ENCODE measurements around the gene KRT74.

DNA sequence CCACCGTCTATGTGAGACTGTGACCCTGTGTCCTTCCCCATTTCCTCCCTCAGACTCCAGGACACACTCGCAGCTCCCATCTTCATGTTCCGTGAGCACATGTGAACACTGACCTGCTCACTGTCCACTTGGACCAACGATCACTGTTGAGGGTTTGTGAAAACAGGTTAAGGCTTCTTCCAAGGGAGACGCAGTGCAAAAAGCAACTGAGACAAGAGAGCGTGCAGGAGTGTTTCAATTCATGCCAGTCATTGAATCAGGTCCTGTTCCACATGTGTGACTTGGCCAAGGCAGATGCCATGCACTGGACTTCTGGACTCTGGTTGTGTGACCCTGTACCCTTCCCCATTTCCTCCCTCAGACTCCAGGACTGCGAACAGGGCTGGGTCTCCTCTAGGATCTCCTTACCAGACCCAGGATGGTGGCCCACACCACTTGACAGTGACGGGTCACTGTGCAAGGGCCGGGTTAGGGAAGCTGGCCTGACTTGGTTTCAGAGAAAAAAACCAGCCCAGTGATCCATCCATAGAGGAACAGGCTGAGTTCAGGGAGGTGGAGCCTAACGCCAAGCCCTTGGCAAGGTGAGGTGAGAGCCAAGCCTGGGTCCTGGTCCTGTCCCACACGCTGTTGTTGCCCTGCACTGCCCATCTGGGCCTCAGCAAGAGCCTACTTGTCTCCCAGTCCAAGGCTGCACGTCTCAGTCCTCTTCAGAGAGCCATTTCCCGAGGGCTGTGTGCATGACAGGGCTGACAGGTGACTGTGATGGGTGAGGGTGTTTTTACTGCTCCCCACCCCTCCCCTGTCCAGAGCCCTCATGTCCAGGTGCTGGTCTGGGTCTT is 47.8 kb downstream of the KRT74 start:
- TF ChIP-seq, protein P1, sequence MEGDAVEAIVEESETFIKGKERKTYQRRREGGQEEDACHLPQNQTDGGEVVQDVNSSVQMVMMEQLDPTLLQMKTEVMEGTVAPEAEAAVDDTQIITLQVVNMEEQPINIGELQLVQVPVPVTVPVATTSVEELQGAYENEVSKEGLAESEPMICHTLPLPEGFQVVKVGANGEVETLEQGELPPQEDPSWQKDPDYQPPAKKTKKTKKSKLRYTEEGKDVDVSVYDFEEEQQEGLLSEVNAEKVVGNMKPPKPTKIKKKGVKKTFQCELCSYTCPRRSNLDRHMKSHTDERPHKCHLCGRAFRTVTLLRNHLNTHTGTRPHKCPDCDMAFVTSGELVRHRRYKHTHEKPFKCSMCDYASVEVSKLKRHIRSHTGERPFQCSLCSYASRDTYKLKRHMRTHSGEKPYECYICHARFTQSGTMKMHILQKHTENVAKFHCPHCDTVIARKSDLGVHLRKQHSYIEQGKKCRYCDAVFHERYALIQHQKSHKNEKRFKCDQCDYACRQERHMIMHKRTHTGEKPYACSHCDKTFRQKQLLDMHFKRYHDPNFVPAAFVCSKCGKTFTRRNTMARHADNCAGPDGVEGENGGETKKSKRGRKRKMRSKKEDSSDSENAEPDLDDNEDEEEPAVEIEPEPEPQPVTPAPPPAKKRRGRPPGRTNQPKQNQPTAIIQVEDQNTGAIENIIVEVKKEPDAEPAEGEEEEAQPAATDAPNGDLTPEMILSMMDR (conservative IDR thresholded peaks at IDR 0.05), result no peak
- TF ChIP-seq ZFX (IDR thresholded peaks at IDR 0.05), result no peak

Data from C4-2B (cell line).